HCT116 (cell line): ENCODE results near the gene MXD3. TPM values are rescaled to one million over a fixed set of nuclear protein-coding genes. Genes with fewer than 3 reads are reported as not detected.
"Not testable (repeated sequence)": the region's sequence is repeated elsewhere in the genome, so short reads cannot be mapped to it uniquely, and the experiment has no call there.

ENCODE experiments used
- ATAC-seq: fragments of 200-7000 bp; cut with Tn5 transposase; 2 replicates; pipeline ENCODE4 v1.9.1; 2020; ENCODE audit warnings: mild to moderate bottlenecking, moderate library complexity
- BruUV-seq: library from RNA; stranded (reverse); fragments of 400-500 nt; replicated peaks from 2 replicates; lab custom pipeline; 2021; lab: Mats Ljungman, UMichigan
- CTCF ChIA-PET: fragments of 300-600 bp; sonication (Branson Sonifier 250); formaldehyde crosslinking; loops from one replicate; lab custom pipeline; 2021; ENCODE audit warnings: antibody characterized with exemption; lab: Charles Lee
- POLR2A ChIA-PET: fragments of 300-600, 350-600 bp; sonication (Branson Sonifier 250); formaldehyde crosslinking; loops from one replicate; lab custom pipeline; 2021; ENCODE audit warnings: antibody characterized with exemption; lab: Charles Lee
- RAD21 ChIA-PET, 2 experiments: fragments of 300-600 bp; sonication (Branson Sonifier 250); formaldehyde crosslinking; loops; one replicate each; lab custom pipeline; 2023; ENCODE audit warnings: low total read pairs in 2 of 2; ENCODE audit not compliant: uncharacterized antibody in 2 of 2, unreplicated experiment in 2 of 2, low non-redundant PET in 1 of 2; lab: Charles Lee
- DNase-seq: peaks from one replicate; pipeline ENCODE4 v3.0.0-alpha.2; 2010; ENCODE audit warnings: low read depth, low spot score
- H2AFZ ChIP-seq: fragments of 200-600 bp; shearing (Covaris generic), sonication (generic); 2 replicates; pipeline ENCODE4 v1.6.1; 2017; ENCODE audit warnings: low read depth, mixed run types, mixed read lengths, antibody characterized with exemption, low read length; ENCODE audit not compliant: poor library complexity, severe bottlenecking
- H3K27ac ChIP-seq: 2 replicates; pipeline ENCODE4 v1.5.1; 2012; ENCODE audit warnings: low read depth, low read length
- H3K27me3 ChIP-seq: fragments of 200-600 bp; sonication (generic); 2 replicates; pipeline ENCODE4 v1.6.1; 2016; ENCODE audit warnings: mixed run types, low read length, mixed read lengths; ENCODE audit not compliant: insufficient read depth
- H3K36me3 ChIP-seq, 2 experiments: fragments of 200-500 bp in 1 of 2; fragments of 200-600 bp in 1 of 2; sonication (Bioruptor generic) in 1 of 2; sonication (generic) in 1 of 2; 2 replicates each; pipeline versions ENCODE4 v1.5.1 to v1.6.1; 2014 to 2016; ENCODE audit warnings: low read length in 2 of 2, inconsistent platforms in 1 of 2, mixed read lengths in 1 of 2, mixed run types in 1 of 2; ENCODE audit not compliant: insufficient read depth in 2 of 2, control insufficient read depth in 1 of 2
- H3K4me1 ChIP-seq, 2 experiments: fragments of 200-600 bp in 1 of 2; sonication (generic) in 1 of 2; 2 replicates each; pipeline versions ENCODE4 v1.5.1 to v1.6.1; 2012 to 2017; ENCODE audit warnings: low read length in 2 of 2, inconsistent platforms in 1 of 2, mild to moderate bottlenecking in 1 of 2, mixed read lengths in 1 of 2, mixed run types in 1 of 2, moderate library complexity in 1 of 2; ENCODE audit not compliant: insufficient read depth in 2 of 2, control insufficient read depth in 1 of 2
- H3K4me2 ChIP-seq: fragments of 200-600 bp; sonication (generic); 2 replicates; pipeline ENCODE4 v1.6.1; 2017; ENCODE audit warnings: mixed run types, low read length, mixed read lengths
- H3K4me3 ChIP-seq, 2 experiments: fragments of 200-600 bp in 1 of 2; sonication (generic) in 1 of 2; replicated peaks in 1 of 2; 2 replicates each; pipeline ENCODE4 v1.5.1; 2011 to 2016; ENCODE audit warnings: low read length in 2 of 2, control low read depth in 1 of 2, low read depth in 1 of 2, mild to moderate bottlenecking in 1 of 2, mixed read lengths in 1 of 2, mixed run types in 1 of 2
- H3K79me2 ChIP-seq: fragments of 200-600 bp; sonication (generic); 2 replicates; pipeline ENCODE4 v1.6.1; 2017; ENCODE audit warnings: mild to moderate bottlenecking, mixed run types, low read length, moderate library complexity, mixed read lengths; ENCODE audit not compliant: insufficient read depth
- H3K9ac ChIP-seq: fragments of 200-600 bp; sonication (generic); 2 replicates; pipeline ENCODE4 v1.6.1; 2016; ENCODE audit warnings: low read length, mixed read lengths
- H3K9me2 ChIP-seq: fragments of 200-600 bp; sonication (generic), shearing (Covaris generic); 2 replicates; pipeline ENCODE4 v1.6.1; 2017; ENCODE audit warnings: mixed run types, mild to moderate bottlenecking, moderate library complexity; ENCODE audit not compliant: insufficient read depth
- H3K9me3 ChIP-seq, 2 experiments: fragments of 200-500 bp in 1 of 2; fragments of 200-600 bp in 1 of 2; sonication (Bioruptor generic) in 1 of 2; sonication (generic) in 1 of 2; 2 replicates each; pipeline ENCODE4 v1.6.1; 2014 to 2017; ENCODE audit warnings: low read length in 2 of 2, mixed read lengths in 2 of 2, inconsistent platforms in 1 of 2, low read depth in 1 of 2, mild to moderate bottlenecking in 1 of 2, mixed run types in 1 of 2, moderate library complexity in 1 of 2; ENCODE audit not compliant: control insufficient read depth in 1 of 2, insufficient read depth in 1 of 2
- H4K20me1 ChIP-seq: fragments of 200-600 bp; sonication (generic), shearing (Covaris generic); 2 replicates; pipeline ENCODE4 v1.6.1; 2017; ENCODE audit warnings: mixed run types, mild to moderate bottlenecking, moderate library complexity; ENCODE audit not compliant: insufficient read depth
- CEBPB ChIP-seq: IDR thresholded peaks from 2 replicates; pipeline ENCODE4 v1.6.1; 2012; ENCODE audit warnings: low read depth
- EGR1 ChIP-seq: IDR thresholded peaks from 2 replicates; pipeline ENCODE4 v1.6.1; 2012; ENCODE audit warnings: low read depth
- JUND ChIP-seq: IDR thresholded peaks from 2 replicates; pipeline ENCODE4 v1.6.1; 2012
- POLR2A ChIP-seq: IDR thresholded peaks from 2 replicates; pipeline ENCODE4 v1.7.0; 2011; ENCODE audit warnings: borderline replicate concordance; ENCODE audit not compliant: insufficient read depth, insufficient read length; ENCODE audit errors: extremely low read depth
- POLR2AphosphoS5 ChIP-seq: IDR thresholded peaks from 2 replicates; pipeline ENCODE4 v1.6.1; 2011; ENCODE audit warnings: mild to moderate bottlenecking, low read depth, low read length, moderate library complexity
- SP1 ChIP-seq: IDR thresholded peaks from 2 replicates; pipeline ENCODE4 v1.6.1; 2012; ENCODE audit warnings: low read depth
- SRF ChIP-seq: IDR thresholded peaks from 2 replicates; pipeline ENCODE4 v1.6.1; 2012; ENCODE audit warnings: low read depth
- TCF7L2 ChIP-seq: IDR thresholded peaks from 2 replicates; pipeline ENCODE4 v1.7.0; 2011; ENCODE audit warnings: borderline replicate concordance, inconsistent platforms; ENCODE audit not compliant: insufficient read depth, insufficient read length; ENCODE audit errors: extremely low read depth
- ZFX ChIP-seq: fragments of 450-650 bp; IDR thresholded peaks from 2 replicates; pipeline ENCODE4 v1.6.1; 2017
- intact Hi-C: fragments of 100-400 bp; cut with micrococcal nuclease; formaldehyde crosslinking; loops from 2 replicates; pipeline ENCODE4 v1.10.0; 2022
- total RNA-seq: library from RNA; stranded (reverse); gene quantifications from one replicate; pipeline ENCODE4 v1.2.1, GENCODE V29; 2021; ENCODE audit not compliant: unreplicated experiment
- TF ChIP-seq, protein P1 (sequence below), 3 experiments: fragments of 200-600 bp in 1 of 3; sonication (generic) in 1 of 3; IDR thresholded peaks in 2 of 3; conservative IDR thresholded peaks in 1 of 3; 2 replicates each; pipeline ENCODE4 v1.5.1; 2012 to 2017; ENCODE audit warnings: low read depth in 2 of 3, low read length in 2 of 3, antibody characterized with exemption in 1 of 3, borderline replicate concordance in 1 of 3, control low read depth in 1 of 3, mild to moderate bottlenecking in 1 of 3, mixed read lengths in 1 of 3, mixed run types in 1 of 3, moderate library complexity in 1 of 3; ENCODE audit not compliant: insufficient read depth in 1 of 3
- TF ChIP-seq, protein P2 (sequence below): IDR thresholded peaks from 2 replicates; pipeline ENCODE4 v1.6.1; 2012; ENCODE audit warnings: low read depth
- TF ChIP-seq, protein P3 (sequence below): IDR thresholded peaks from 2 replicates; pipeline ENCODE4 v1.6.1; 2011; ENCODE audit warnings: mild to moderate bottlenecking, low read length, moderate library complexity; ENCODE audit not compliant: insufficient replicate concordance; ENCODE audit errors: extremely low read depth

The MXD3 gene
- total RNA-seq, 1 experiment from 2014 or later, result 37.6 TPM

DNA sequence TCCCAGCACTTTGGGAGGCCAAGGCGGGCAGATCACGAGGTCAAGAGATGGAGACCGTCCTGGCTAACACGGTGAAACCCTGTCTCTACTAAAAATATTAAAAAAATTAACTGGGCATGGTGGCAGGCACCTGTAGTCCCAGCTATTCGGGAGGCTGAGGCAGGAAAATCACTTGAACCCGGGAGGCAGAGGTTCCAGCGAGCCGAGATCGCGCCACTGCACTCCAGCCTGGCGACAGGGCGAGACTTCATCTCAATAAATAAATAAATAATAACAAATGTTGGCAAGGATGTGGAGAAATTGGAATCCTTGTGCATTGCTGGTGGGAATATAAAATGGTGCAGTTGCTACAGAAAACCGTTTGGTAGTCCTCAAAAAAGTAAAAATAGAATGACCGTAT, 31.3 kb upstream of the MXD3 start:
- ATAC-seq, H3K9ac ChIP-seq, H3K27ac ChIP-seq, RAD21 ChIA-PET, H3K9me3 ChIP-seq, CTCF ChIA-PET, BruUV-seq, H3K4me3 ChIP-seq, DNase-seq, H2AFZ ChIP-seq, H3K9me2 ChIP-seq, H3K4me1 ChIP-seq, H3K27me3 ChIP-seq, H3K4me2 ChIP-seq, intact Hi-C loops, H4K20me1 ChIP-seq: not testable (repeated sequence)
- H3K79me2 ChIP-seq, result peaks cover 77% of the 10 kb centered on the region
- peaks cover 12 to 20% of the 10 kb centered on the region in 2 experiments; a peak in 3 of 4 replicates for H3K36me3 ChIP-seq
- POLR2A ChIA-PET, result interaction anchor here (1.4 kb wide), 1 partner anchor 9 kb away, joined by 3 read pairs; the partner anchor contains the start of gene LMAN2

DNA sequence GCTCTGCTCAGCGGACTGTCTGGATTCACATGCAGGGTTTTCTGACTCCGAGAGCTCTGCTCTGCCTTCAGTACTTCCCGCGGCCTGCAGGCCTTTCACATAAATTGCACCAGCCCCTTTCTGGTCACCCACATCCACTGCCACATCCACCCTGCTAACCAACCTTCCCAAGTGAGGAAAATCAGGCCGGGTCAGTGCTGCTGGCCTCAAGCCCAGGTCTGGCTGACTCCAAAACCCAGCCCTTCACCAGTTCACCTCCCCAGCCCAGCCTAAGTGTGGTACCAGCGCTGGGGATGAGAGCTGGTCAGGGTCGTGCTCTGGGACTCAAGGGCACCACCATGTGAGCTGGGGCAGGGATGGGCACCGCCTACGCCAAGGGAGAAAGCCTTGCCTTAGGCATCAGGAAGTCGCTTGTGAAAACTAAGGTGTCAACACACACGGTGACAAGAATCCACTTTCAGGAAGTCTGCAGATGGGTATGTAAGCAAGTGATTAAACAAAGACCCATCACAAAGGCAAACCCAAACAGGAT, 27.5 kb upstream of the MXD3 start:
- ATAC-seq, result no peak

More for the DNA sequence above, 27.5 kb upstream of the MXD3 start:
- no peak overlapping the region for H3K4me2 ChIP-seq
- no TSS peak for BruUV-seq
- TF ChIP-seq, protein P1, sequence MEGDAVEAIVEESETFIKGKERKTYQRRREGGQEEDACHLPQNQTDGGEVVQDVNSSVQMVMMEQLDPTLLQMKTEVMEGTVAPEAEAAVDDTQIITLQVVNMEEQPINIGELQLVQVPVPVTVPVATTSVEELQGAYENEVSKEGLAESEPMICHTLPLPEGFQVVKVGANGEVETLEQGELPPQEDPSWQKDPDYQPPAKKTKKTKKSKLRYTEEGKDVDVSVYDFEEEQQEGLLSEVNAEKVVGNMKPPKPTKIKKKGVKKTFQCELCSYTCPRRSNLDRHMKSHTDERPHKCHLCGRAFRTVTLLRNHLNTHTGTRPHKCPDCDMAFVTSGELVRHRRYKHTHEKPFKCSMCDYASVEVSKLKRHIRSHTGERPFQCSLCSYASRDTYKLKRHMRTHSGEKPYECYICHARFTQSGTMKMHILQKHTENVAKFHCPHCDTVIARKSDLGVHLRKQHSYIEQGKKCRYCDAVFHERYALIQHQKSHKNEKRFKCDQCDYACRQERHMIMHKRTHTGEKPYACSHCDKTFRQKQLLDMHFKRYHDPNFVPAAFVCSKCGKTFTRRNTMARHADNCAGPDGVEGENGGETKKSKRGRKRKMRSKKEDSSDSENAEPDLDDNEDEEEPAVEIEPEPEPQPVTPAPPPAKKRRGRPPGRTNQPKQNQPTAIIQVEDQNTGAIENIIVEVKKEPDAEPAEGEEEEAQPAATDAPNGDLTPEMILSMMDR (IDR thresholded peaks at IDR 0.05 in 2 of 3, conservative IDR thresholded peaks at IDR 0.05 in 1 of 3; ENCODE audit: borderline replicate concordance in 1 of 3, insufficient read depth in 1 of 3, low read depth in 2 of 3, low read length in 2 of 3), result no peak
- TF ChIP-seq, protein P2, sequence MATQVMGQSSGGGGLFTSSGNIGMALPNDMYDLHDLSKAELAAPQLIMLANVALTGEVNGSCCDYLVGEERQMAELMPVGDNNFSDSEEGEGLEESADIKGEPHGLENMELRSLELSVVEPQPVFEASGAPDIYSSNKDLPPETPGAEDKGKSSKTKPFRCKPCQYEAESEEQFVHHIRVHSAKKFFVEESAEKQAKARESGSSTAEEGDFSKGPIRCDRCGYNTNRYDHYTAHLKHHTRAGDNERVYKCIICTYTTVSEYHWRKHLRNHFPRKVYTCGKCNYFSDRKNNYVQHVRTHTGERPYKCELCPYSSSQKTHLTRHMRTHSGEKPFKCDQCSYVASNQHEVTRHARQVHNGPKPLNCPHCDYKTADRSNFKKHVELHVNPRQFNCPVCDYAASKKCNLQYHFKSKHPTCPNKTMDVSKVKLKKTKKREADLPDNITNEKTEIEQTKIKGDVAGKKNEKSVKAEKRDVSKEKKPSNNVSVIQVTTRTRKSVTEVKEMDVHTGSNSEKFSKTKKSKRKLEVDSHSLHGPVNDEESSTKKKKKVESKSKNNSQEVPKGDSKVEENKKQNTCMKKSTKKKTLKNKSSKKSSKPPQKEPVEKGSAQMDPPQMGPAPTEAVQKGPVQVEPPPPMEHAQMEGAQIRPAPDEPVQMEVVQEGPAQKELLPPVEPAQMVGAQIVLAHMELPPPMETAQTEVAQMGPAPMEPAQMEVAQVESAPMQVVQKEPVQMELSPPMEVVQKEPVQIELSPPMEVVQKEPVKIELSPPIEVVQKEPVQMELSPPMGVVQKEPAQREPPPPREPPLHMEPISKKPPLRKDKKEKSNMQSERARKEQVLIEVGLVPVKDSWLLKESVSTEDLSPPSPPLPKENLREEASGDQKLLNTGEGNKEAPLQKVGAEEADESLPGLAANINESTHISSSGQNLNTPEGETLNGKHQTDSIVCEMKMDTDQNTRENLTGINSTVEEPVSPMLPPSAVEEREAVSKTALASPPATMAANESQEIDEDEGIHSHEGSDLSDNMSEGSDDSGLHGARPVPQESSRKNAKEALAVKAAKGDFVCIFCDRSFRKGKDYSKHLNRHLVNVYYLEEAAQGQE, result no peak
- TF ChIP-seq SRF (no peak), ZFX (no peak), EGR1 (no peak), JUND (no peak), TCF7L2 (no peak), POLR2AphosphoS5 (no peak), POLR2A (no peak), CEBPB (no peak), SP1 (no peak)
- TF ChIP-seq, protein P3, sequence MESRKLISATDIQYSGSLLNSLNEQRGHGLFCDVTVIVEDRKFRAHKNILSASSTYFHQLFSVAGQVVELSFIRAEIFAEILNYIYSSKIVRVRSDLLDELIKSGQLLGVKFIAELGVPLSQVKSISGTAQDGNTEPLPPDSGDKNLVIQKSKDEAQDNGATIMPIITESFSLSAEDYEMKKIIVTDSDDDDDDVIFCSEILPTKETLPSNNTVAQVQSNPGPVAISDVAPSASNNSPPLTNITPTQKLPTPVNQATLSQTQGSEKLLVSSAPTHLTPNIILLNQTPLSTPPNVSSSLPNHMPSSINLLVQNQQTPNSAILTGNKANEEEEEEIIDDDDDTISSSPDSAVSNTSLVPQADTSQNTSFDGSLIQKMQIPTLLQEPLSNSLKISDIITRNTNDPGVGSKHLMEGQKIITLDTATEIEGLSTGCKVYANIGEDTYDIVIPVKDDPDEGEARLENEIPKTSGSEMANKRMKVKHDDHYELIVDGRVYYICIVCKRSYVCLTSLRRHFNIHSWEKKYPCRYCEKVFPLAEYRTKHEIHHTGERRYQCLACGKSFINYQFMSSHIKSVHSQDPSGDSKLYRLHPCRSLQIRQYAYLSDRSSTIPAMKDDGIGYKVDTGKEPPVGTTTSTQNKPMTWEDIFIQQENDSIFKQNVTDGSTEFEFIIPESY, result no peak
- TF ChIP-seq, all 23 proteins: peak for 0
- Histone ChIP-seq H3K36me3 (peaks cover 22 to 30% of the 10 kb centered on the region in 2 experiments; a peak in 3 of 4 replicates), H3K4me3 (no peak overlapping the region), H3K27me3 (no peaks in the 10 kb centered on the region), H3K9me3 (no peaks in the 10 kb centered on the region), H2AFZ (no peak overlapping the region), H3K4me1 (no peaks in the 10 kb centered on the region), H3K9me2 (no peaks in the 10 kb centered on the region), H3K9ac (no peak overlapping the region), H4K20me1 (no peaks in the 10 kb centered on the region), H3K79me2 (peaks cover 41% of the 10 kb centered on the region), H3K27ac (no peak overlapping the region; the same call in 1 of the 2 replicates)
- no peak for DNase-seq
- POLR2A ChIA-PET, result interaction anchor here (1.2 kb wide), 1 partner anchor 13 kb away, joined by 3 read pairs; the partner anchor contains the start of gene LMAN2
- CTCF ChIA-PET, result no interaction called here
- RAD21 ChIA-PET, result no interaction called here
- intact Hi-C loops, result no loop called here
